ENCODE measurements around the gene FIGLA. TPM values are rescaled to one million over a fixed set of nuclear protein-coding genes. Genes with fewer than 3 reads are reported as not detected.

Gene FIGLA
- total RNA-seq, 1 experiment from 2014 or later: not detected

GRCh38 chr2:70750320-70750719 is 40.1 kb downstream of the FIGLA start:
- POLR2A ChIA-PET (ENCODE audit: low non-redundant PET): no interaction called here
- TF ChIP-seq EZH2 (IDR thresholded peaks at IDR 0.05; ENCODE audit: borderline replicate concordance, low read depth, low read length, poor library complexity, severe bottlenecking) (no peak), CTCF (conservative IDR thresholded peaks at IDR 0.05; ENCODE audit: low read depth, low read length) (no peak)
- H3K9me3 ChIP-seq (ENCODE audit: low read depth, low read length, poor library complexity, severe bottlenecking): no peaks in the 10 kb centered on the region
- no peak overlapping the region for H3K27ac ChIP-seq (ENCODE audit: low read depth, low read length, poor library complexity, severe bottlenecking)
- no TSS peak for BruUV-seq (replicated peaks)
- H3K4me1 ChIP-seq (ENCODE audit: insufficient read depth, low read length, poor library complexity, severe bottlenecking): peaks cover 4% of the 10 kb centered on the region
- H3K27me3 ChIP-seq (replicated peaks; ENCODE audit: insufficient read depth, low read depth, low read length, poor library complexity): no peaks in the 10 kb centered on the region
- CTCF ChIA-PET: no interaction called here
- no peak overlapping the region for H3K4me3 ChIP-seq (ENCODE audit: low read depth, low read length, poor library complexity, severe bottlenecking)
- DNase-seq (ENCODE audit: low spot score): no peak
- intact Hi-C loops (cut with micrococcal nuclease; ENCODE audit: unreplicated experiment): no loop called here
- no peaks in the 10 kb centered on the region for H3K36me3 ChIP-seq (ENCODE audit: insufficient read depth, low read length, poor library complexity, severe bottlenecking)

GRCh38 chr2:70748002-70748784 is 42.2 kb downstream of the FIGLA start:
- Histone ChIP-seq H3K4me3 (ENCODE audit: low read depth, low read length, poor library complexity, severe bottlenecking) (no peak overlapping the region), H3K9me3 (ENCODE audit: low read depth, low read length, poor library complexity, severe bottlenecking) (no peaks in the 10 kb centered on the region), H3K27me3 (replicated peaks; ENCODE audit: insufficient read depth, low read depth, low read length, poor library complexity) (no peaks in the 10 kb centered on the region), H3K27ac (ENCODE audit: low read depth, low read length, poor library complexity, severe bottlenecking) (no peak overlapping the region), H3K36me3 (ENCODE audit: insufficient read depth, low read length, poor library complexity, severe bottlenecking) (no peaks in the 10 kb centered on the region), H3K4me1 (ENCODE audit: insufficient read depth, low read length, poor library complexity, severe bottlenecking) (peaks cover 4% of the 10 kb centered on the region)
- ChIA-PET POLR2A (ENCODE audit: low non-redundant PET) (no interaction called here), CTCF (no interaction called here)
- TF ChIP-seq EZH2 (IDR thresholded peaks at IDR 0.05; ENCODE audit: borderline replicate concordance, low read depth, low read length, poor library complexity, severe bottlenecking) (no peak), CTCF (conservative IDR thresholded peaks at IDR 0.05; ENCODE audit: low read depth, low read length) (no peak)
- BruUV-seq (replicated peaks): no TSS peak
- intact Hi-C loops (cut with micrococcal nuclease; ENCODE audit: unreplicated experiment): no loop called here
- DNase-seq (ENCODE audit: low spot score): no peak

- Histone ChIP-seq H3K27ac (ENCODE audit: low read depth, low read length, poor library complexity, severe bottlenecking) (no peak overlapping the region), H3K4me3 (ENCODE audit: low read depth, low read length, poor library complexity, severe bottlenecking) (no peak overlapping the region), H3K4me1 (ENCODE audit: insufficient read depth, low read length, poor library complexity, severe bottlenecking) (peaks cover 4% of the 10 kb centered on the region), H3K9me3 (ENCODE audit: low read depth, low read length, poor library complexity, severe bottlenecking) (no peaks in the 10 kb centered on the region), H3K27me3 (replicated peaks; ENCODE audit: insufficient read depth, low read depth, low read length, poor library complexity) (no peaks in the 10 kb centered on the region), H3K36me3 (ENCODE audit: insufficient read depth, low read length, poor library complexity, severe bottlenecking) (no peaks in the 10 kb centered on the region)
- TF ChIP-seq CTCF (conservative IDR thresholded peaks at IDR 0.05; ENCODE audit: low read depth, low read length) (no peak), EZH2 (IDR thresholded peaks at IDR 0.05; ENCODE audit: borderline replicate concordance, low read depth, low read length, poor library complexity, severe bottlenecking) (no peak)
- intact Hi-C loops (cut with micrococcal nuclease; ENCODE audit: unreplicated experiment): no loop called here
- CTCF ChIA-PET: no interaction called here
- no TSS peak for BruUV-seq (replicated peaks)
- POLR2A ChIA-PET (ENCODE audit: low non-redundant PET): interaction anchor here (0.6 kb wide), 1 partner anchor 50 kb away, joined by 8 read pairs; no protein-coding TSS in a partner anchor
- no peak for DNase-seq (ENCODE audit: low spot score)
These were observed 43.2 kb downstream of the FIGLA start for GRCh38 chr2:70747284-70747683.

Measured in A673 (cell line).